ENCODE measurements around the gene HOXA3.

Gene HOXA3

DNA sequence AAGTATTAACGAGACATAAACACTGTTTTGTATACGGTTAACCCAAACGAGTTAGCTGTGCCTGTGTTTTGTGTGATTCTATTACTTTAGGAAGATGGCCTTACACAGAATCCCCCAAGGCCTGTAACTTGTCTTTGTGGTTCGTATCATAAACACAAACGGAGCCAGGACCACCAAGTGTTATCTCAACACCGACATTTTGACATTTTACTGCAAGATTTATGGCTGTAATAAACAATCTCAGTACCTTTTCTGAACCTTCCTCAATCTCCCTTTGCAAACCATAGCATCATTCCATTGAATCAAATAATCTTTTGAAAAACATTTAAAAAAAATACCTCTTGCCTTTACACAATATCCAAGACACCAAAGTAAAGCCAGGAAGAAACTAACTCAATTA is 19.4 kb downstream of the HOXA3 start:
- in situ Hi-C loops (cut with HindIII; ENCODE audit: low sequenced_read_pairs) = no loop called here

GRCh38 chr7:27132214-27132613 is 20.2 kb downstream of the HOXA3 start:
- in situ Hi-C loops (cut with HindIII; ENCODE audit: low sequenced_read_pairs) = no loop called here

DNA sequence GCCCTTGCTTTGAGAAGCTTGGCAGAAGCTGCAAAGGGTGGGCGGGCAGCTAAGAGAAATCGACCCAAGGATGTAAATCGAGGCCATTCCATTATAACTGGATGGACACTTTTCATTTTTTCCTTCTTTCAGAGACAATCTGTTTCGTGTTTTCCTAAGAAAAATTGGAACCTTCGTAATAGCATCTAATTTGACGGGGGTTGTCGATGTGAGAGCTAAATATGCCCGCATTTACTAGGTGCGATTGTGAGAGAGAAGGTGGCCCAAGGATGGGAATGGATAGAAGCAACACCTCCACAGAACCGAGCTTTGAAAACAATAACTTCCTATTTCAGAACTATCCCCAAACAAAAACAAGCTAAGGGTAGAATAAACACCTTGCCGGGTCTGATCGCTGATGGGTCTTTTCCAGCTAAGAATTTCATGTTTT is 21.0 kb downstream of the HOXA3 start:
- in situ Hi-C loops (cut with HindIII; ENCODE audit: low sequenced_read_pairs) = no loop called here

GRCh38 chr7:27130540-27131389 is 21.6 kb downstream of the HOXA3 start, which contains the start of gene HOXA4:
Gene HOXA4 (minus strand): TSS chr7:27130757. CDS start chr7:27130733, 24 bp downstream.
- in situ Hi-C loops (cut with HindIII; ENCODE audit: low sequenced_read_pairs) = no loop called here

GRCh38 chr7:27129729-27130539 is 22.4 kb downstream of the HOXA3 start:
- in situ Hi-C loops (cut with HindIII; ENCODE audit: low sequenced_read_pairs) = loop anchor here (5.0 kb wide), 2 partner anchors 32 to 278 kb away; no protein-coding TSS in a partner anchor

DNA sequence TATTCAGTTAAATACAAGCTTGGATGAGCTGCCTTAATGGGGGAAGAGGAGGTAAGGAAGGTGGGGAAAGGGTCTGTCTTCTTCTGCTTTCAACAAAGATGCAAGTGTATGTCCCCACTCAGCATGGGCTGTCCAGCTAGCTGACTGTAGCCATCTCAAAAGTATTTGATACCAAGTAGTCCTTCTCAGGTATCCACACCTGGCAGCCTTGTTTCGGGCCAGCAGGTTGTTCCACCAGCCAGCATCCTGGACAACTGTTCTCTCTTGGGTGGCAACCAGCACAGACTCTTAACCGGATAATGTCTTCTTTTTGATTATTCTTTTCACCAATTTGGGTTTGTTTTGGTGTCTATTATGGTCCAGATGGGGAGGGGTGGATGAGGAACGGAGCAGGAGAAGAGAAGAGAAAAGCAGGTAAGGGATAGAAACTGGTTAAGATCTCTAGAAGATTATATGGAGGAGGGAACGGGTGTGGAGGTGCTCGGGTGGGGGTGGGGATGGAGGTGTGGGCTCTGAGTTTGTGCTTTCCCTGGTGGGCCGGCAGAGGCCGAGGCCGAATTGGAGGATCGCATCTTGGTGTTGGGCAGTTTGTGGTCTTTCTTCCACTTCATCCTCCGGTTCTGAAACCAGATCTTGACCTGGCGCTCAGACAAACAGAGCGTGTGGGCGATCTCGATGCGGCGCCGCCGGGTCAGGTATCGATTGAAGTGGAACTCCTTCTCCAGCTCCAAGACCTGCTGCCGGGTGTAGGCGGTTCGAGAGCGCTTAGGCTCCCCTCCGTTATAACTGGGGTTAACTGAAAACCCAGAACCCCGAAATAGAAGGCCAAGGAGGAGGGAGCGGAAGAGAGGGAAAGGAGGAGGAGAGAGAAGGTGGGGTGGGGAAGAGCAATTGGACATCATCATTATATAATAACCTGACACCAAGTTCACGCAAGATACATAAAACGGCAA is 23.3 kb downstream of the HOXA3 start:
- in situ Hi-C loops (cut with HindIII; ENCODE audit: low sequenced_read_pairs) = loop anchor here (5.0 kb wide), 2 partner anchors 33 to 277 kb away; no protein-coding TSS in a partner anchor

- in situ Hi-C loops (cut with HindIII; ENCODE audit: low sequenced_read_pairs) = loop anchor here (5.0 kb wide), 2 partner anchors 34 to 276 kb away; no protein-coding TSS in a partner anchor
Observed at GRCh38 chr7:27128034-27128433, 24.3 kb downstream of the HOXA3 start.

DNA sequence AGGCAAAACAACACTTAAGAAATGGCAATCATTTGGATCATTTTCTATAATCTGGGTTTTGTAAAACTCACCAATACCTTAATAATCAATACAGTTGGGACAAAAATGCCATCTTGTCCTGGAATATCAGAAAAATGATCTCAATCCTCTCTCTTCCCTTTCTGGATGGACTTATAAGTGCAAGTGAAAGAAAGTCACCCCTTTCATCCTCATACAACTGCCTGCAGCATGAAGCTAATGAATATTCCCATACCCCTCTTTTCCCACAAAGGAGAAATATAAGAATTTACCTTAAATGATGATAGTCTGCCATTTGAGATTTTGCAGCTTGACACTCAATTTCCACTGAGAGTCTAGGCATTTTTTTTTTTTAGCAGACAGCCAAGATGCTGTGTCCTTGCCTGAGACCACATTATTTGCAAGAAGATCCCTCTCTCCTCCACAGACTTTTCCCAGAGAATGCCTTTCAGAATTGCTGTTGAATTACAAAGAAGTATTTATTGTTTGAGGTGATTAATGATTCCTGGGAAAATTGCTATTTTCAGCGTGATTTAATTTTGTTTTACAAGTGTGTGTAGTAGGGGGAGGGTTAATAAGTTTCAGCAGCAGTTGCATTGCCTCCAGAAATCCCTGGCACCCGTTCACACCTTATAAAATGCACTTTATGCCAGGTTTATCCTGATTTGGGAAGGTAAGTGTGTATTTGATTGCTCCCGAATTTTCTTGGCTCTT is 25.6 kb downstream of the HOXA3 start:
- in situ Hi-C loops (cut with HindIII; ENCODE audit: low sequenced_read_pairs) = loop anchor here (5.0 kb wide), 2 partner anchors 36 to 274 kb away; no protein-coding TSS in a partner anchor

DNA sequence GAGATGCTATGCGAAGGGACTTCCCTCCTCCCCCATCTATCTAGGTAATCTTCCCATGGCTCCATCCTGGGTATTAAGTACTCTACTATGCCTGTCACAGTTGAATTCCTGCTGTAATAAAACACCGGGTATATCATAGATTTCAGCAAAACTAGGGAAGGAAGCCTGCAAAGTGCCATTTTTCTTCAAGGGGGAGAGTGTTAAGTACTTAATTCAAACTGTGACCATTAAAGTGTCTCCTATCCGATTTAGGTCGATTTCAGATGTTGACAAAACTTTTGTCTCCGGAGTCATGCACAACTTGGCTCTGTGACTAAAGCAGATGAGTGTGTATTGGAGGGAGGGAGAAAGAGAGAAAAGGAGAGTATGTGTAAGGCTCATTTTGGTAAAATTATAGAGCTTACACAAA is 26.4 kb downstream of the HOXA3 start:
- in situ Hi-C loops (cut with HindIII; ENCODE audit: low sequenced_read_pairs) = loop anchor here (5.0 kb wide), 2 partner anchors 36 to 274 kb away; no protein-coding TSS in a partner anchor

GRCh38 chr7:27124902-27125689 is 27.3 kb downstream of the HOXA3 start:
- in situ Hi-C loops (cut with HindIII; ENCODE audit: low sequenced_read_pairs) = loop anchor here (5.0 kb wide), 2 partner anchors 37 to 273 kb away; no protein-coding TSS in a partner anchor

GRCh38 chr7:27124096-27124901 is 28.1 kb downstream of the HOXA3 start:
- in situ Hi-C loops (cut with HindIII; ENCODE audit: low sequenced_read_pairs) = no loop called here

- in situ Hi-C loops (cut with HindIII; ENCODE audit: low sequenced_read_pairs) = no loop called here
Observed at GRCh38 chr7:27123477-27124053, 28.8 kb downstream of the HOXA3 start.

DNA sequence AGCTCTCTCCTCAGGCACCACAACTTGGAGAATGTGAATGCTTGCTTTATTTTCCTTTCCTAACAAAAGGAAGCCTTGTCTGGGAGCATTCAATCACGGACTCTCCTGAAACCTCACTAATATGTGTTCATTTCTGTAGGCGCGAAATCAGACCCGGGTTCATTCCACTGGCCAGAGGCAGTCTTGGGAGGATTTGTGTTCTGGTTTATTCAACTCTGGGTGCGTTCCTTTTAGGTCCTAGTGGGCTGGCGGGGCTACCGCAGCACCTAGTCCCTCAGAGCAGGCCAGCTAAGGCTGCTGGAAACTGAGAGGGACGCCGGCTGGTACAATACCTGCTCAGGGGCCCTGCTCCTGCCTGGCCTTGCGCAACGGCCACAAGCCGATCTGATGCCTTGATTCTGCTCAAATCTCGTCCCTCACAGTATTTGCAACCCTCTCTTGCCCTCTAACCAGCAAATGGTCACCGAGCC is 29.3 kb downstream of the HOXA3 start:
- in situ Hi-C loops (cut with HindIII; ENCODE audit: low sequenced_read_pairs) = no loop called here

GRCh38 chr7:27122077-27122910 is 30.1 kb downstream of the HOXA3 start:
- in situ Hi-C loops (cut with HindIII; ENCODE audit: low sequenced_read_pairs) = no loop called here

GRCh38 chr7:27121684-27122076 is 30.7 kb downstream of the HOXA3 start:
- in situ Hi-C loops (cut with HindIII; ENCODE audit: low sequenced_read_pairs) = no loop called here

GRCh38 chr7:27119412-27119911 is 32.9 kb downstream of the HOXA3 start:
- in situ Hi-C loops (cut with HindIII; ENCODE audit: low sequenced_read_pairs) = no loop called here
